ENCODE measurements around the gene AMT. TPM values are rescaled to one million over a fixed set of nuclear protein-coding genes. Genes with fewer than 3 reads are reported as not detected.
A peak's percentile ranks its signal among the peaks of the same experiment; 100 is the strongest.

AMT gene
- total and polyA plus RNA-seq, 2 of the 13 experiments (the other 11 are each of a cell fraction or from before 2014, with no cell fraction given), result 35.3 to 59.0 TPM

DNA sequence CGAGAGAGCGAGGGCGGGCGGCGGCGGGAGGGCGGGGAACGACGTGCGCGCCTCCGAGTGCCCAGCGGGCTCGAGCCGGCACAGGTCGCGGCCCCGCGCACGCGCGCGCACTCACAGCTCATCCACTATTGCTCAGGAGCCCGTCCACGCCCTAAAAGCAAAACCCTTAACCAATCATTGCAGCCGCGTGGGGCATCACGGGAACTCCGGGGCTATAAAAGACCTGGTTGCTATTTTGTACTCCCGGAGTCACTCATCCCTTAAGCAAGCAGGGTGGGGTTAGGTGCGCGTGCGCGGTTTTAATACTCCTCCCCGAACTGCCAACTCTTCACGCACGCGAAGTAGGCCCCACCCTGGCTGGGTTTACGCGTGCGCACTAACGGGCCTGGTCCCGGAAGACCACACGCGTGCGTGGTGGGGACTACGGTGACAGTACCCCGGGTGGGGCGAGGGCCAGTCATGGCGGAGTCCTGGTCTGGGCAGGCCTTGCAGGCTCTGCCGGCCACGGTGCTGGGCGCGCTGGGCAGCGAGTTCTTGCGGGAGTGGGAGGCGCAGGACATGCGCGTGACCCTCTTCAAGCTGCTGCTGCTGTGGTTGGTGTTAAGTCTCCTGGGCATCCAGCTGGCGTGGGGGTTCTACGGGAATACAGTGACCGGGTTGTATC is 10.2 kb downstream of the AMT start, which contains the start of the genes RHOA and TCTA (continued):
- TF ChIP-seq UBTF (CRISPR knock-in tag; IDR thresholded peaks at IDR 0.05) (peak; percentile 23; the same call in 1 of the 2 replicates), GLI4 (CRISPR knock-in tag; IDR thresholded peaks at IDR 0.05; ENCODE audit: borderline replicate concordance) (no peak; the same call in 1 of the 2 replicates), HOXD1 (CRISPR knock-in tag; IDR thresholded peaks at IDR 0.05) (0 out of 2 replicates have a peak, but pooled peaks have one; percentile 31), XRCC5 (optimal IDR thresholded peaks at IDR 0.05; ENCODE audit: low read length) (no peak), THYN1 (CRISPR knock-in tag; IDR thresholded peaks at IDR 0.05; ENCODE audit: borderline replicate concordance, low read depth) (0 out of 2 replicates have a peak, but pooled peaks have one; percentile 67), EZH2 (conservative IDR thresholded peaks at IDR 0.05; ENCODE audit: low read depth, low read length) (no peak), ZNF841 (CRISPR knock-in tag; IDR thresholded peaks at IDR 0.05; ENCODE audit: borderline replicate concordance) (no peak), KLF6 (CRISPR knock-in tag; IDR thresholded peaks at IDR 0.05) (peak; percentile 82; the same call in 1 of the 2 replicates), ISX (CRISPR knock-in tag; conservative IDR thresholded peaks at IDR 0.05) (0 out of 2 replicates have a peak, but pooled peaks have one; percentile 3), REPIN1 (CRISPR knock-in tag; IDR thresholded peaks at IDR 0.05; ENCODE audit: borderline replicate concordance, low read depth) (peak; percentile 77), ZNF691 (CRISPR knock-in tag; IDR thresholded peaks at IDR 0.05; ENCODE audit: borderline replicate concordance, low read depth) (peak; percentile 59; the same call in 1 of the 2 replicates), ZNF547 (CRISPR knock-in tag; IDR thresholded peaks at IDR 0.05) (peak; percentile 66; the same call in 1 of the 2 replicates), ZC3H13 (CRISPR knock-in tag; IDR thresholded peaks at IDR 0.05) (0 out of 2 replicates have a peak, but pooled peaks have one; percentile 44), SOX6 (IDR thresholded peaks at IDR 0.05) (no peak), SOX6 (CRISPR knock-in tag; IDR thresholded peaks at IDR 0.05) (peak; percentile 79), CREM (IDR thresholded peaks at IDR 0.05) (peak; percentile 57), CREM (CRISPR knock-in tag; IDR thresholded peaks at IDR 0.05) (no peak), ZFP36L1 (CRISPR knock-in tag; IDR thresholded peaks at IDR 0.05) (peak; percentile 71)
- TF ChIP-seq, protein P1, sequence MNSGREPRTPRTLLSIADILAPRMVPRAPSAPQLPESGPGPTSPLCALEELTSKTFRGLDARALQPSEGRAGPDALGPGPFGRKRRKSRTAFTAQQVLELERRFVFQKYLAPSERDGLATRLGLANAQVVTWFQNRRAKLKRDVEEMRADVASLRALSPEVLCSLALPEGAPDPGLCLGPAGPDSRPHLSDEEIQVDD (CRISPR knock-in tag; IDR thresholded peaks at IDR 0.05; ENCODE audit: borderline replicate concordance), result 0 out of 2 replicates have a peak, but pooled peaks have one; percentile 70
- TF ChIP-seq, protein P2, sequence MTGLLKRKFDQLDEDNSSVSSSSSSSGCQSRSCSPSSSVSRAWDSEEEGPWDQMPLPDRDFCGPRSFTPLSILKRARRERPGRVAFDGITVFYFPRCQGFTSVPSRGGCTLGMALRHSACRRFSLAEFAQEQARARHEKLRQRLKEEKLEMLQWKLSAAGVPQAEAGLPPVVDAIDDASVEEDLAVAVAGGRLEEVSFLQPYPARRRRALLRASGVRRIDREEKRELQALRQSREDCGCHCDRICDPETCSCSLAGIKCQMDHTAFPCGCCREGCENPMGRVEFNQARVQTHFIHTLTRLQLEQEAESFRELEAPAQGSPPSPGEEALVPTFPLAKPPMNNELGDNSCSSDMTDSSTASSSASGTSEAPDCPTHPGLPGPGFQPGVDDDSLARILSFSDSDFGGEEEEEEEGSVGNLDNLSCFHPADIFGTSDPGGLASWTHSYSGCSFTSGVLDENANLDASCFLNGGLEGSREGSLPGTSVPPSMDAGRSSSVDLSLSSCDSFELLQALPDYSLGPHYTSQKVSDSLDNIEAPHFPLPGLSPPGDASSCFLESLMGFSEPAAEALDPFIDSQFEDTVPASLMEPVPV (CRISPR knock-in tag; IDR thresholded peaks at IDR 0.05), result peak; percentile 92
- TF ChIP-seq, protein P3, sequence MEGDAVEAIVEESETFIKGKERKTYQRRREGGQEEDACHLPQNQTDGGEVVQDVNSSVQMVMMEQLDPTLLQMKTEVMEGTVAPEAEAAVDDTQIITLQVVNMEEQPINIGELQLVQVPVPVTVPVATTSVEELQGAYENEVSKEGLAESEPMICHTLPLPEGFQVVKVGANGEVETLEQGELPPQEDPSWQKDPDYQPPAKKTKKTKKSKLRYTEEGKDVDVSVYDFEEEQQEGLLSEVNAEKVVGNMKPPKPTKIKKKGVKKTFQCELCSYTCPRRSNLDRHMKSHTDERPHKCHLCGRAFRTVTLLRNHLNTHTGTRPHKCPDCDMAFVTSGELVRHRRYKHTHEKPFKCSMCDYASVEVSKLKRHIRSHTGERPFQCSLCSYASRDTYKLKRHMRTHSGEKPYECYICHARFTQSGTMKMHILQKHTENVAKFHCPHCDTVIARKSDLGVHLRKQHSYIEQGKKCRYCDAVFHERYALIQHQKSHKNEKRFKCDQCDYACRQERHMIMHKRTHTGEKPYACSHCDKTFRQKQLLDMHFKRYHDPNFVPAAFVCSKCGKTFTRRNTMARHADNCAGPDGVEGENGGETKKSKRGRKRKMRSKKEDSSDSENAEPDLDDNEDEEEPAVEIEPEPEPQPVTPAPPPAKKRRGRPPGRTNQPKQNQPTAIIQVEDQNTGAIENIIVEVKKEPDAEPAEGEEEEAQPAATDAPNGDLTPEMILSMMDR (CRISPR knock-in tag; IDR thresholded peaks at IDR 0.05), result peak; percentile 32; the same call in 1 of the 2 replicates

Data from HepG2 (cell line).